Aorta (tissue), 5 donors: ENCODE results near the gene IFT172. TPM values are rescaled to one million over a fixed set of nuclear protein-coding genes. Genes with fewer than 3 reads are reported as not detected.

Experiments
- ATAC-seq: fragments of 200-7000 bp; cut with Tn5 transposase; one replicate; pipeline ENCODE4 v1.9.1; 2022; ENCODE audit warnings: moderate library complexity; ENCODE audit not compliant: low FRiP score
- DNase-seq, 2 donors: peaks; one replicate each; pipeline ENCODE4 v3.0.0-alpha.2; 2020
- H3K27ac ChIP-seq, 2 donors: one replicate each; pipeline ENCODE4 v1.5.1; 2013; ENCODE audit warnings: low read length in 2 of 2, mild to moderate bottlenecking in 2 of 2, moderate library complexity in 2 of 2, control low read depth in 1 of 2, inconsistent platforms in 1 of 2, low read depth in 1 of 2
- H3K27me3 ChIP-seq, 2 donors: one replicate each; pipeline ENCODE4 v1.6.1; 2013; ENCODE audit warnings: control low read depth in 1 of 2, low read length in 1 of 2, mild to moderate bottlenecking in 1 of 2, moderate library complexity in 1 of 2; ENCODE audit not compliant: insufficient read depth in 2 of 2, control insufficient read depth in 1 of 2
- H3K36me3 ChIP-seq, 2 donors: one replicate each; pipeline ENCODE4 v1.6.1; 2013; ENCODE audit warnings: control low read depth in 1 of 2, low read length in 1 of 2, mild to moderate bottlenecking in 1 of 2; ENCODE audit not compliant: insufficient read depth in 2 of 2, control insufficient read depth in 1 of 2
- H3K4me1 ChIP-seq, 2 donors: one replicate each; pipeline ENCODE4 v1.6.1; 2013; ENCODE audit warnings: low read length in 2 of 2, control low read depth in 1 of 2, mild to moderate bottlenecking in 1 of 2, moderate library complexity in 1 of 2; ENCODE audit not compliant: insufficient read depth in 2 of 2, control insufficient read depth in 1 of 2
- H3K4me3 ChIP-seq, 2 donors: one replicate each; pipeline ENCODE4 v1.5.1; 2013; ENCODE audit warnings: low read length in 2 of 2, control low read depth in 1 of 2, mild to moderate bottlenecking in 1 of 2
- H3K9me3 ChIP-seq: one replicate; pipeline ENCODE4 v1.6.1; 2013; ENCODE audit warnings: mild to moderate bottlenecking, low read length; ENCODE audit not compliant: control insufficient read depth
- WGBS, 2 donors: extraction: QIAGEN DNeasy Blood & Tissue Kit; methylation state at CpG; one replicate each; pipeline ENCODE4 v1.1.7; 2013; 5-methylcytosine and 5-hydroxymethylcytosine counted together
- intact Hi-C, 2 donors: fragments of 100-400 bp; cut with DNase I; formaldehyde crosslinking; loops; one replicate each; pipeline versions ENCODE4 v1.14.2 to v1.15.0; 2022
- polyA plus RNA-seq, 2 donors: library from polyadenylated mRNA; stranded (reverse); fragments of 200-250 nt; gene quantifications; one replicate each; pipeline ENCODE4 v1.2.3, GENCODE V29; 2013
- total RNA-seq, 2 donors: library from RNA; stranded (reverse); fragmentation: NEBNext Ultra II Directional; extraction: Animal tissue kit (Norgen Biotek cat#: 25700); gene quantifications; one replicate each; pipeline ENCODE4 v1.2.1, GENCODE V29; 2021
- donor health status: healthy with polysubstance abuse.
- donor health status: Bipolar disorder and iron deficiency.
- donor health status: DM: no; HTN: no; CAD: no.
- donor health status: DM: no; HTN: no; CAD: no.
- donor health status: DM: yes; HTN: yes; CAD: no.

IFT172 gene
- total and polyA plus RNA-seq, 4 donors, result 8.1 to 64.9 (median 35.3) TPM

DNA sequence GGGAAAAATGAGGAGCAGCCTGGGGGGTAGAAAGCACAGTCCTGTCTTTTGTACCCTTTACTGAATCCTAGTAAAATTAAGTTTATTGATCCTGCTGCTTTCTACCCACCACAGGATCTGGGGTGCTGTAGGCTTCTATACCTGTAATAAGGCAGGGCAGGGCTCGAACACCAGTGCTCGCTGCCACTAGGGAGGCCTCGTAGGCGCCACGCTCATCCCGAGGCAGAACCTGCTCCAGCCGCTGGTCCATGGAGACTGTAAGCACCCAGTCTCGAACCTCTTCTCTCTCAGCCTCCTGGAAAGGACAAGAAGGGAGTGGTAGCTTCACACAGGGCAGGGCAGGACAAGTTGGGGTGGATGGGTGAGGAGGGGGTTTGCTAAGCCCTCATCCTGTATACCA, 44.4 kb downstream of the IFT172 start:
- no peak overlapping the region for H3K27ac ChIP-seq
- H3K4me1 ChIP-seq, result no peaks in the 10 kb centered on the region
- peaks cover 5 to 11% of the 10 kb centered on the region in 2 donors for H3K36me3 ChIP-seq
- no peaks in the 10 kb centered on the region for H3K9me3 ChIP-seq
- DNase-seq (no peak), ATAC-seq (no peak)
- intact Hi-C loops, result no loop called here
- no peak overlapping the region for H3K4me3 ChIP-seq
- H3K27me3 ChIP-seq, result no peaks in the 10 kb centered on the region
- WGBS, 2 donors, result 90% methylated on average over 8 of the region's 8 CpGs

DNA sequence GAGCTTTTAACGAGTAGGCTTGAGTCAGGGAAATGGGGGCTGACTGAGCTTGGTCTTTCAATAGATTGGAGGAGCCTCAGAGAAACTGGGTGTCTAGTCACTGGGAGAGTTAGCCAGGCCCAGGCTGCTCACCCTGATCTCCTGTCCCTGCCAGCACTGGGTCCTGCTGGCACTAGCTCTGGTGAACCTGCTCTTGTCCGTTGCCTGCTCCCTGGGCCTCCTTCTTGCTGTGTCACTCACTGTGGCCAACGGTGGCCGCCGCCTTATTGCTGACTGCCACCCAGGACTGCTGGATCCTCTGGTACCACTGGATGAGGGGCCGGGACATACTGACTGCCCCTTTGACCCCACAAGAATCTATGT, 46.6 kb downstream of the IFT172 start:
- intact Hi-C loops, result no loop called here
- no peak for DNase-seq
- WGBS, 2 donors, result 72 to 73% methylated on average over 6 of the region's 6 CpGs

DNA sequence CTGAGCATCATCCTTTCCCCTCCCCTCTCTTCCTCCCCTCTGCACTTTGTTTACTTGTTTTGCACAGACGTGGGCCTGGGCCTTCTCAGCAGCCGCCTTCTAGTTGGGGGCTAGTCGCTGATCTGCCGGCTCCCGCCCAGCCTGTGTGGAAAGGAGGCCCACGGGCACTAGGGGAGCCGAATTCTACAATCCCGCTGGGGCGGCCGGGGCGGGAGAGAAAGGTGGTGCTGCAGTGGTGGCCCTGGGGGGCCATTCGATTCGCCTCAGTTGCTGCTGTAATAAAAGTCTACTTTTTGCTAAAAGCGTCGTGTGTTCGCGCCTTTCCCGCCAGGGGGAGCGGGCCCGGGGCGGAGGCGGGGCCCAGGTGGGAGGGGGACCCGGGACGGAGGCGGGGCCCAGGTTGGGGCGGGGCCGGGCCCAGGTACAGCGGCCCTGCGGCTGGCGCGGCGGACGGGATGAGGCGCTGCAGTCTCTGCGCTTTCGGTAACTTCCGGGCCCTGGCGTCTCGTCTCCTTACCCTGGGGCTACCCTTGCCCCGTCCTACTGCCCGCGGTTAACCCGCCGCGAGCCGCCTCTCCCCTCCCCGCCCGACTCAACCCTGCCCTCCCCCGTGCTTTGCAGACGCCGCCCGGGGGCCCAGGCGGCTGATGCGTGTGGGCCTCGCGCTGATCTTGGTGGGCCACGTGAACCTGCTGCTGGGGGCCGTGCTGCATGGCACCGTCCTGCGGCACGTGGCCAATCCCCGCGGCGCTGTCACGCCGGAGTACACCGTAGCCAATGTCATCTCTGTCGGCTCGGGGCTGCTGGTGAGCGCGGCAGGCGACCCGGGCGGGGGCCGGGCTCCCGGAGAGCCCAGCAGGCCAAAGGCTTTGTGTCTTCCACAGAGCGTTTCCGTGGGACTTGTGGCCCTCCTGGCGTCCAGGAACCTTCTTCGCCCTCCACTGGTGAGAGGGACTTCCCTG, 47.3 kb downstream of the IFT172 start, which contains the start of gene KRTCAP3:
Gene KRTCAP3 (plus strand): TSS at position 424 of the 962 bp plus-strand sequence. CDS start 32 bp downstream, at position 456.
- intact Hi-C loops, result no loop called here
- H3K27me3 ChIP-seq, result no peaks in the 10 kb centered on the region
- WGBS, 2 donors, result 27 to 37% methylated on average over 57 to 80 of the region's 80 CpGs
- peaks cover 0 to 10% of the 10 kb centered on the region in 2 donors for H3K36me3 ChIP-seq
- peak within 1 kb of the TSS in 1 of 2 donors; percentile 16 for H3K27ac ChIP-seq
- ATAC-seq, result peak; percentile 51
- H3K4me3 ChIP-seq, result no peak within 1 kb of the TSS
- no peaks in the 10 kb centered on the region for H3K9me3 ChIP-seq
- no peak for DNase-seq
- no peaks in the 10 kb centered on the region for H3K4me1 ChIP-seq

More for the DNA sequence above, 46.6 kb downstream of the IFT172 start:
- H3K36me3 ChIP-seq, result peaks cover 0 to 9% of the 10 kb centered on the region in 2 donors
- peak overlapping the region in 1 of 2 donors; percentile 16 for H3K27ac ChIP-seq
- H3K4me3 ChIP-seq, result no peak overlapping the region
- ATAC-seq, result no peak
- H3K9me3 ChIP-seq, result no peaks in the 10 kb centered on the region
- no peaks in the 10 kb centered on the region for H3K27me3 ChIP-seq
- H3K4me1 ChIP-seq, result no peaks in the 10 kb centered on the region

DNA sequence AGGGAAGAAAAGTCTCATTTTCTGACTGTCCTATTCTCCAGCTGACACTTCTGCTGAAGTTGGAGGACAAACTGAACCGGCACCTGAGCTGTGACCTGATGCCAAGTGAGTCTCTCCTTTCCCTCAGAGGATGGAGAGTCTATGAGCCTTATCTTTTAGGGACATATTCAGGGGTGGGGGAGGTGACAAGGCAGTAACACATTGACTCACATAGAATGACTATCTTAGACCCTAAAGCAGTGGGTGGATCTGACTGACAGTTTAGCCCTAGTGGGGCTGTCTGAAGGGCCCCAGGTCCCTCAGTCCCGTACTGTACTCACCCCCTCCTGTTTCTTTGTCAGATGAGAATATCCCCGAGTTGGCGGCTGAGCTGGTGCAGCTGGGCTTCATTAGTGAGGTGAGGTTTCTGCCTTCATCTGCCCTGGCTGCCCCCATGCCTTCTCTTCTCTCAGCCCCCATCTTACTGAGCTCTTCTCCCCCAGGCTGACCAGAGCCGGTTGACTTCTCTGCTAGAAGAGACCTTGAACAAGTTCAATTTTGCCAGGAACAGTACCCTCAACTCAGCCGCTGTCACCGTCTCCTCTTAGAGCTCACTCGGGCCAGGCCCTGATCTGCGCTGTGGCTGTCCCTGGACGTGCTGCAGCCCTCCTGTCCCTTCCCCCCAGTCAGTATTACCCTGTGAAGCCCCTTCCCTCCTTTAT, 48.2 kb downstream of the IFT172 start:
- no peak overlapping the region for H3K27ac ChIP-seq
- no peaks in the 10 kb centered on the region for H3K9me3 ChIP-seq
- intact Hi-C loops, result no loop called here
- H3K4me3 ChIP-seq, result no peak overlapping the region
- ATAC-seq, result no peak
- no peak for DNase-seq
- H3K4me1 ChIP-seq, result no peaks in the 10 kb centered on the region
- H3K36me3 ChIP-seq, result peaks cover 4 to 15% of the 10 kb centered on the region in 2 donors
- WGBS, 2 donors, result 79 to 83% methylated on average over 10 of the region's 10 CpGs
- no peaks in the 10 kb centered on the region for H3K27me3 ChIP-seq

DNA sequence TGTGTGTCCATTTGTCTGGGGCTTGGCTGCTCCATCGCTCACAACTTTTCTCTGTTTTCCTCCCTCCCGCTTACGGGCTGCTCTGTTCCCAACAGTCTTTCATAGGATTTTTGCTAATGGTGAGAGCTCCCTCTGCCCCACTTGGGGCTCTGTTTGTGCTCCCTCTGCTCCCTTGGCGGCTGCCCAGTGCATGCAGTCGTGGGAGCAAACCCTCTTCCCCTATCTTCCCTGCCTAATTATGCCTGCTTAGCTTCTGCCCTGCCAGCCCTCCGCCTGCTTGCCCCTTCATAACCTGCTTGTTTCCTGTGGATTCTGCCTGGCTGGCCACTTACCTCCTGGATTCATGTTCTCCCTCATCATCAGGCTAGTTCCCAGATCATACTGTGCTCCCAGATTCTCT, 53.9 kb downstream of the IFT172 start:
- H3K27me3 ChIP-seq, result no peaks in the 10 kb centered on the region
- no peak for ATAC-seq
- WGBS, 2 donors, result 83 to 85% methylated on average over 6 of the region's 6 CpGs
- no peak overlapping the region for H3K4me3 ChIP-seq
- H3K36me3 ChIP-seq, result peaks cover 10 to 15% of the 10 kb centered on the region in 2 donors
- no peaks in the 10 kb centered on the region for H3K9me3 ChIP-seq
- no peak for DNase-seq
- intact Hi-C loops, result no loop called here
- H3K27ac ChIP-seq, result no peak overlapping the region
- no peaks in the 10 kb centered on the region for H3K4me1 ChIP-seq

DNA sequence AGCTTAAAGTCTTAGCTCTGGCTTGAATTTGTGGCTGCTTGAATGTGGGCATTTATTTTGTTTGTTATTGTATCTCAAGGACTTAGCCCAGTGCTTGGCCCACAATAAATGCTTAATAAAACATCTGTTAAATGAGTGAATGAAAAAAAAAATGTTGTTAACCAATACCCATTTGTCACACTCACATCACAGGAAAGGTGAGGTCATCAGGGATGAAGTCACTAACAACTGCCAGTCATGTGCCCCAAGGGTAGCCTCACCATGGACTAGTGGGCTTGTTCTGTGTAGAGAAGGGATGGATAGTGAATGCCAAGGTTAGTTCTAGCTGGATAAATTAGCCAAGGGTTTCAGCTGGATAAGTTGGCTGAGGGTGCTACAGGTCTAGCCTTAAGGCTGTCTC, 58.1 kb downstream of the IFT172 start:
- no peak overlapping the region for H3K27ac ChIP-seq
- no peaks in the 10 kb centered on the region for H3K27me3 ChIP-seq
- H3K4me1 ChIP-seq, result peaks cover 0 to 2% of the 10 kb centered on the region in 2 donors
- no peaks in the 10 kb centered on the region for H3K9me3 ChIP-seq
- ATAC-seq (no peak), DNase-seq (no peak)
- H3K4me3 ChIP-seq, result no peak overlapping the region
- intact Hi-C loops, result no loop called here
- peaks cover 6 to 7% of the 10 kb centered on the region in 2 donors for H3K36me3 ChIP-seq

- H3K27me3 ChIP-seq, result no peaks in the 10 kb centered on the region
- DNase-seq (peak; percentile 92 to 94), ATAC-seq (peak; percentile 94)
- intact Hi-C loops, result loop anchor here (1.0 to 5.0 kb wide), 5 partner anchors 20 to 72 kb away; partner anchors contain the start of genes PPM1G (in 2 of the 2), GTF3C2 (in 1 of the 2) and ZNF513 (in 1 of the 2)
- no peaks in the 10 kb centered on the region for H3K9me3 ChIP-seq
- peaks cover 0 to 3% of the 10 kb centered on the region in 2 donors for H3K36me3 ChIP-seq
- H3K4me3 ChIP-seq, result peak overlapping the region; percentile 61 to 83
- 0% methylated on average over 46 to 51 of the region's 51 CpGs for WGBS, 2 donors
- peaks cover 0 to 2% of the 10 kb centered on the region in 2 donors for H3K4me1 ChIP-seq
- H3K27ac ChIP-seq, result peak overlapping the region; percentile 62 to 76
These were observed 60.5 kb downstream of the IFT172 start for GRCh38 chr2:27428978-27429541.

DNA sequence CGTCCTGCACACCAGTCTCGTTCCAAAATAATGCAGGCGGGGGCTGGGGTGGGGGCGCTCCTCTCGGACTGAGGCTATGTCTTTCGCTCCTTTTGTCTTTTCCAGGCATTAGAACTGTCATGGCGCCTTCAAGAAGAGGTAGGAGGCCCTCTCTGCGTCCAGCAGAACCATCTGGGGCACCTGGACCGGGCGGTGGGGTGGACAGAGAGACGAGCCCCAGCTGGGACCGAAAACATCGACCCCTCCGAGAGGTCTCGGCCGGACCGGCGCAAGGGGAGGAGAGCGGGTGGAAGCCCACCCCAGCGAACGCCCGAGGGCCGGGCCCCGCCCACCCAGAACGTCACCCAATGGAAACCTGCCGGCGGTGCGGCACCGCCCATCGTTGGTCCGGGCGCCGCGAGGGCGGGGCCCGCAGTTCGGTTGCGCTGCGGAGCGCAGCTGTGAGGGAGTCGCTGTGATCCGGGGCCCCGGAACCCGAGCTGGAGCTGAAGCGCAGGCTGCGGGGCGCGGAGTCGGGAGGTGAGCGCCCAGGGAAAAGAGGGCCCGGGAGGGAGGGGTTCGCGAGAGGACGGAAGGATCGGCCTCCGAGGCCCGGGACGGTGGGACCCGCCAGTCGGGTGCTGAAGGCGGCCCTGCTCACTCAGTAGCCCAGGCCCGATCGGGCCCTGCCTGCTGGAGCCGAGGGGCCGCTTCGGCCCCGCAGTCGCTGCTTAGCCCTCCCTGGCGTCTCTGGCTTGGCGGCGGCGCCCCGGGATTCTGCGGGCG, 61.1 kb downstream of the IFT172 start, which contains the start of gene NRBP1:
Gene NRBP1 (plus strand): TSS at position 419 of the 765 bp plus-strand sequence. CDS start 4,643 bp downstream, outside the sequence.
- H3K27me3 ChIP-seq, result no peaks in the 10 kb centered on the region
- H3K4me1 ChIP-seq, result peaks cover 0 to 2% of the 10 kb centered on the region in 2 donors
- DNase-seq (peak; percentile 94 to 97), ATAC-seq (peak; percentile 98)
- no peaks in the 10 kb centered on the region for H3K36me3 ChIP-seq
- peak within 1 kb of the TSS; percentile 71 to 76 for H3K27ac ChIP-seq
- intact Hi-C loops, result loop anchor here (1.0 to 5.0 kb wide), 5 partner anchors 19 to 72 kb away; partner anchors contain the start of genes PPM1G (in 2 of the 2), GTF3C2 (in 1 of the 2) and ZNF513 (in 1 of the 2)
- H3K4me3 ChIP-seq, result peak within 1 kb of the TSS; percentile 61 to 83
- H3K9me3 ChIP-seq, result no peaks in the 10 kb centered on the region
- WGBS, 2 donors, result 0% methylated on average over 70 to 75 of the region's 75 CpGs
